Endodermal cell (in vitro differentiated cells): Measurements from ENCODE around the gene PPM1A. TPM values are rescaled to one million over a fixed set of nuclear protein-coding genes. Genes with fewer than 3 reads are reported as not detected.

Experiments used
- DNase-seq: peaks from one replicate; pipeline ENCODE4 v3.0.0-alpha.2; 2017
- H3K27ac ChIP-seq: 2 replicates; pipeline ENCODE4 v1.5.1; 2013; ENCODE audit warnings: mild to moderate bottlenecking, low read depth, low read length, moderate library complexity
- H3K27me3 ChIP-seq: 2 replicates; pipeline ENCODE4 v1.6.1; 2013; ENCODE audit warnings: mild to moderate bottlenecking, low read length, moderate library complexity; ENCODE audit not compliant: insufficient read depth, control insufficient read depth, poor library complexity, severe bottlenecking
- H3K36me3 ChIP-seq: 2 replicates; pipeline ENCODE4 v1.7.0; 2013; ENCODE audit warnings: mild to moderate bottlenecking, low read length, moderate library complexity; ENCODE audit not compliant: control insufficient read depth, insufficient read depth
- H3K4me1 ChIP-seq: one replicate; pipeline ENCODE4 v1.7.0; 2013; ENCODE audit warnings: low read length; ENCODE audit not compliant: control insufficient read depth, insufficient read depth
- H3K4me3 ChIP-seq: 2 replicates; pipeline ENCODE4 v1.5.1; 2013; ENCODE audit warnings: mild to moderate bottlenecking, low read length, moderate library complexity
- H3K9ac ChIP-seq: 2 replicates; pipeline ENCODE4 v1.6.1; 2013; ENCODE audit warnings: mild to moderate bottlenecking, low read length, moderate library complexity; ENCODE audit not compliant: poor library complexity, severe bottlenecking; ENCODE audit errors: extremely low read depth
- H3K9me3 ChIP-seq: 2 replicates; pipeline ENCODE4 v1.6.1; 2013; ENCODE audit warnings: mild to moderate bottlenecking, low read length, moderate library complexity; ENCODE audit not compliant: control insufficient read depth
- H3K27ac Mint-ChIP-seq: 2 replicates; pipeline ENCODE4 v1.8.0; 2020; ENCODE audit warnings: mixed read lengths
- H3K27me3 Mint-ChIP-seq: 2 replicates; pipeline ENCODE4 v1.8.0; 2021; ENCODE audit warnings: mild to moderate bottlenecking, mixed read lengths; ENCODE audit not compliant: insufficient read depth
- H3K36me3 Mint-ChIP-seq: 2 replicates; pipeline ENCODE4 v1.8.0; 2020; ENCODE audit warnings: low read depth, mixed read lengths
- H3K4me1 Mint-ChIP-seq: 2 replicates; pipeline ENCODE4 v1.8.0; 2020; ENCODE audit warnings: mixed read lengths
- H3K4me3 Mint-ChIP-seq: 2 replicates; pipeline ENCODE4 v1.8.0; 2020; ENCODE audit warnings: mild to moderate bottlenecking, moderate library complexity, mixed read lengths
- H3K9me3 Mint-ChIP-seq: 2 replicates; pipeline ENCODE4 v1.8.0; 2020; ENCODE audit warnings: mild to moderate bottlenecking, mixed read lengths
- CTCF ChIP-seq: fragments of 200-600 bp; sonication (generic); conservative IDR thresholded peaks from 2 replicates; pipeline ENCODE4 v1.5.0; 2021; ENCODE audit warnings: antibody characterized with exemption, mild to moderate bottlenecking
- WGBS, 2 experiments: methylation state at CpG; one replicate each; pipeline versions ENCODE4 v1.1.5 to v1.1.7; 2013; ENCODE audit warnings: missing lambda C conversion rate in 2 of 2, mixed read lengths in 1 of 2; ENCODE audit not compliant: insufficient coverage in 1 of 2, insufficient read length in 1 of 2; 5-methylcytosine and 5-hydroxymethylcytosine counted together
- total RNA-seq, 2 donors: library from RNA; stranded (reverse); fragmentation: NEBNext Ultra II Directional in 1 of 2; extraction: Animal tissue kit (Norgen Biotek cat#: 25700) in 1 of 2; gene quantifications; 2 replicates in 1 of 2; 3 replicates in 1 of 2; pipeline ENCODE4 v1.2.1, GENCODE V29; 2021

PPM1A gene
- total RNA-seq, 2 donors from 2014 or later = 38.9 to 42.9 TPM

- DNase-seq = no peak
- no peaks in the 10 kb centered on the region for H3K27me3 Mint-ChIP-seq
- no peaks in the 10 kb centered on the region for H3K36me3 ChIP-seq
- peaks cover 8% of the 10 kb centered on the region for H3K4me1 ChIP-seq
- H3K4me3 ChIP-seq = no peak overlapping the region
- H3K36me3 Mint-ChIP-seq = peaks cover 1% of the 10 kb centered on the region
- no peaks in the 10 kb centered on the region for H3K9me3 Mint-ChIP-seq
- 88 to 97% methylated on average over 2 to 3 of the region's 3 CpGs for WGBS, 2 experiments
- peaks cover 39% of the 10 kb centered on the region for H3K4me1 Mint-ChIP-seq
- no peak overlapping the region for H3K27ac Mint-ChIP-seq
- no peak overlapping the region for H3K27ac ChIP-seq
- H3K4me3 Mint-ChIP-seq = no peak overlapping the region
- no peaks in the 10 kb centered on the region for H3K27me3 ChIP-seq
- TF ChIP-seq CTCF = no peak
- no peaks in the 10 kb centered on the region for H3K9me3 ChIP-seq
- no peak overlapping the region for H3K9ac ChIP-seq
Observed at GRCh38 chr14:60253649-60254048, 4.6 kb downstream of the PPM1A start.

- Histone ChIP-seq H3K27me3 (no peaks in the 10 kb centered on the region), H3K9ac (no peak overlapping the region), H3K36me3 (no peaks in the 10 kb centered on the region), H3K9me3 (no peaks in the 10 kb centered on the region), H3K27ac (no peak overlapping the region), H3K4me3 (no peak overlapping the region), H3K4me1 (peaks cover 8% of the 10 kb centered on the region)
- TF ChIP-seq CTCF = no peak
- no peak overlapping the region for H3K27ac Mint-ChIP-seq
- no peaks in the 10 kb centered on the region for H3K9me3 Mint-ChIP-seq
- DNase-seq = no peak
- no peaks in the 10 kb centered on the region for H3K27me3 Mint-ChIP-seq
- H3K4me1 Mint-ChIP-seq = peaks cover 41% of the 10 kb centered on the region
- H3K4me3 Mint-ChIP-seq = no peak overlapping the region
- peaks cover 1% of the 10 kb centered on the region for H3K36me3 Mint-ChIP-seq
- 93 to 100% methylated on average over 1 of the region's 1 CpG for WGBS, 2 experiments
Observed at GRCh38 chr14:60254176-60254575, 5.2 kb downstream of the PPM1A start.

- H3K9ac ChIP-seq = no peak overlapping the region
Observed at GRCh38 chr14:60257865-60258264, 8.8 kb downstream of the PPM1A start.

More at GRCh38 chr14:60257865-60258264, 8.8 kb downstream of the PPM1A start:
- Histone ChIP-seq H3K4me3 (no peak overlapping the region), H3K9me3 (no peaks in the 10 kb centered on the region), H3K27ac (no peak overlapping the region), H3K36me3 (peaks cover 3% of the 10 kb centered on the region), H3K4me1 (peaks cover 4% of the 10 kb centered on the region), H3K27me3 (no peaks in the 10 kb centered on the region)
- H3K36me3 Mint-ChIP-seq = peaks cover 1% of the 10 kb centered on the region
- no peak for TF ChIP-seq CTCF
- no peak overlapping the region for H3K27ac Mint-ChIP-seq
- H3K4me3 Mint-ChIP-seq = no peak overlapping the region
- peaks cover 26% of the 10 kb centered on the region for H3K4me1 Mint-ChIP-seq
- no peak for DNase-seq
- no peaks in the 10 kb centered on the region for H3K9me3 Mint-ChIP-seq
- WGBS, 2 experiments = 100% methylated on average over 1 of the region's 1 CpG; no CpG with 5 or more reads in 1 of the 2 experiments
- no peaks in the 10 kb centered on the region for H3K27me3 Mint-ChIP-seq
